Endothelial cell of umbilical vein (primary cell): ENCODE data around the gene PSG6. TPM values are rescaled to one million over a fixed set of nuclear protein-coding genes. Genes with fewer than 3 reads are reported as not detected.

Experiments used
- BruUV-seq: library from RNA; stranded (reverse); fragments of 400-500 nt; replicated peaks from 2 replicates; lab custom pipeline; 2021; lab: Mats Ljungman, UMichigan
- CTCF ChIA-PET: fragments of 300-600, 350-600 bp; sonication (Branson Sonifier 250); formaldehyde crosslinking; loops from one replicate; lab custom pipeline; 2021; ENCODE audit warnings: antibody characterized with exemption, inconsistent platforms; lab: Charles Lee
- POLR2A ChIA-PET: fragments of 300-600, 350-600 bp; sonication (Branson Sonifier 250); formaldehyde crosslinking; loops from one replicate; lab custom pipeline; 2021; ENCODE audit warnings: antibody characterized with exemption, inconsistent platforms; lab: Charles Lee
- DNase-seq: peaks from one replicate; pipeline ENCODE4 v3.0.0-alpha.2; 2011; ENCODE audit warnings: low read depth, low spot score
- FAIRE-seq: peaks from 2 replicates; lab custom pipeline; 2011; peaks lifted over from hg19 to GRCh38; lab: Jason Lieb, UNC
- H2AFZ ChIP-seq: 2 replicates; pipeline ENCODE4 v1.6.0; 2012; ENCODE audit warnings: low read depth, low read length, control low read depth, inconsistent platforms
- H3K27ac ChIP-seq: 2 replicates; pipeline ENCODE4 v1.5.1; 2011; ENCODE audit warnings: low read depth, mild to moderate bottlenecking, control low read depth, low read length, moderate library complexity; ENCODE audit not compliant: insufficient read depth
- H3K27me3 ChIP-seq, 2 experiments: 2 replicates each; pipeline versions ENCODE4 v1.6.0 to v1.6.1; 2011; ENCODE audit warnings: low read length in 2 of 2, mixed read lengths in 1 of 2; ENCODE audit not compliant: control insufficient read depth in 2 of 2, insufficient read depth in 2 of 2
- H3K36me3 ChIP-seq, 2 experiments: 2 replicates in 1 of 2; 3 replicates in 1 of 2; pipeline ENCODE4 v1.5.1; 2011; ENCODE audit warnings: low read length in 2 of 2, mild to moderate bottlenecking in 1 of 2, moderate library complexity in 1 of 2; ENCODE audit not compliant: control insufficient read depth in 2 of 2, insufficient read depth in 2 of 2; ENCODE audit errors: extremely low read depth in 1 of 2
- H3K4me1 ChIP-seq: 3 replicates; pipeline ENCODE4 v1.5.1; 2011; ENCODE audit warnings: mild to moderate bottlenecking, low read length; ENCODE audit not compliant: control insufficient read depth, insufficient read depth; ENCODE audit errors: extremely low read depth
- H3K4me2 ChIP-seq: 2 replicates; pipeline ENCODE4 v1.6.1; 2011; ENCODE audit warnings: low read length, control low read depth, mixed read lengths; ENCODE audit not compliant: insufficient read depth
- H3K4me3 ChIP-seq, 3 experiments: fragments of 200-600 bp in 1 of 3; sonication (generic), shearing (Covaris generic) in 1 of 3; replicated peaks in 1 of 3; 2 replicates each; pipeline ENCODE4 v1.5.1; 2011 to 2016; ENCODE audit warnings: control low read depth in 3 of 3, low read length in 3 of 3, mild to moderate bottlenecking in 2 of 3, inconsistent platforms in 1 of 3, low read depth in 1 of 3, moderate library complexity in 1 of 3; ENCODE audit not compliant: insufficient read depth in 1 of 3
- H3K79me2 ChIP-seq: 2 replicates; pipeline ENCODE4 v1.6.0; 2012; ENCODE audit warnings: low read length, inconsistent platforms; ENCODE audit not compliant: control insufficient read depth, insufficient read depth
- H3K9ac ChIP-seq: replicated peaks from 2 replicates; pipeline ENCODE3; 2011; ENCODE audit warnings: low read length, control low read depth; ENCODE audit not compliant: insufficient read depth; ENCODE audit errors: extremely low read depth
- H3K9me1 ChIP-seq: replicated peaks from 3 replicates; pipeline ENCODE4 v1.6.0; 2011; ENCODE audit warnings: mild to moderate bottlenecking, low read length; ENCODE audit not compliant: control insufficient read depth, insufficient read depth; ENCODE audit errors: extremely low read depth
- H3K9me3 ChIP-seq: replicated peaks from 2 replicates; pipeline ENCODE4 v1.5.1; 2012; ENCODE audit warnings: low read length, inconsistent platforms; ENCODE audit not compliant: control insufficient read depth, insufficient read depth
- H4K20me1 ChIP-seq: replicated peaks from 2 replicates; pipeline ENCODE3; 2011; ENCODE audit warnings: mild to moderate bottlenecking, low read length; ENCODE audit not compliant: control insufficient read depth, insufficient read depth; ENCODE audit errors: extremely low read depth
- EZH2 ChIP-seq: IDR thresholded peaks from 2 replicates; pipeline ENCODE4 v1.6.1; 2012; ENCODE audit warnings: borderline replicate concordance, low read depth, mild to moderate bottlenecking, moderate library complexity, low read length, inconsistent platforms; ENCODE audit not compliant: severe bottlenecking
- FOS ChIP-seq: IDR thresholded peaks from 2 replicates; pipeline ENCODE4 v1.6.1; 2011; ENCODE audit warnings: mild to moderate bottlenecking, low read length, moderate library complexity, borderline replicate concordance; ENCODE audit not compliant: insufficient read depth
- GATA2 ChIP-seq: IDR thresholded peaks from 2 replicates; pipeline ENCODE4 v1.7.0; 2011; ENCODE audit warnings: low read depth, mild to moderate bottlenecking, moderate library complexity, mixed read lengths, low read length; ENCODE audit not compliant: insufficient read length, insufficient read depth
- JUN ChIP-seq: IDR thresholded peaks from 2 replicates; pipeline ENCODE4 v1.6.1; 2011; ENCODE audit warnings: borderline replicate concordance, low read depth; ENCODE audit not compliant: insufficient read length, insufficient read depth
- MYC ChIP-seq: IDR thresholded peaks from one replicate; pipeline ENCODE4 v1.6.1; 2011; ENCODE audit warnings: mild to moderate bottlenecking, low read depth, low read length
- POLR2A ChIP-seq: IDR thresholded peaks from 2 replicates; pipeline ENCODE4 v1.6.1; 2012; ENCODE audit warnings: low read depth, mild to moderate bottlenecking, control low read depth, low read length
- POLR2AphosphoS5 ChIP-seq: IDR thresholded peaks from 2 replicates; pipeline ENCODE4 v1.6.1; 2012; ENCODE audit warnings: low read depth, mild to moderate bottlenecking, control low read depth, low read length, moderate library complexity; ENCODE audit not compliant: insufficient read depth
- dilution Hi-C: fragments of 300-500 bp; cut with MboI; formaldehyde crosslinking; loops from one replicate; pipeline ENCODE4 v1.15.0; 2019; ENCODE audit warnings: low sequenced_read_pairs; ENCODE audit not compliant: extremely low pct_ligation_motif_present
- intact Hi-C: fragments of 100-400 bp; cut with micrococcal nuclease; formaldehyde crosslinking; loops from one replicate; pipeline ENCODE4 v1.10.0; 2022
- polyA plus RNA-seq, 4 experiments: library from polyadenylated mRNA; depleted of rRNA in 3 of 4; stranded (reverse) in 3 of 4; unstranded in 1 of 4; fragments of >200 nt; gene quantifications; 2 replicates each; pipeline versions ENCODE4 v1.2.1 to v1.2.3, GENCODE V29; 2011 to 2012; ENCODE audit warnings: missing spikeins in 1 of 4
- total RNA-seq: library from RNA; stranded (reverse); gene quantifications from 2 replicates; pipeline ENCODE4 v1.2.3, GENCODE V29; 2021
- TF ChIP-seq, protein P1 (sequence below): IDR thresholded peaks from 2 replicates; pipeline ENCODE4 v1.6.1; 2011; ENCODE audit not compliant: insufficient read depth, insufficient read length
- TF ChIP-seq, protein P2 (sequence below), 2 donors: IDR thresholded peaks; 1 replicate in 1 of 2; 2 replicates in 1 of 2; pipeline ENCODE4 v1.5.1; 2011; ENCODE audit warnings: low read length in 2 of 2, mild to moderate bottlenecking in 2 of 2, moderate library complexity in 2 of 2, control low read depth in 1 of 2, inconsistent platforms in 1 of 2, low read depth in 1 of 2; ENCODE audit not compliant: insufficient read depth in 1 of 2; ENCODE audit errors: extremely low read depth in 1 of 2

The PSG6 gene
- total and polyA plus RNA-seq, 2 donors (not counting 3 experiments of a cell fraction or from before 2014, with no cell fraction given): not detected

DNA sequence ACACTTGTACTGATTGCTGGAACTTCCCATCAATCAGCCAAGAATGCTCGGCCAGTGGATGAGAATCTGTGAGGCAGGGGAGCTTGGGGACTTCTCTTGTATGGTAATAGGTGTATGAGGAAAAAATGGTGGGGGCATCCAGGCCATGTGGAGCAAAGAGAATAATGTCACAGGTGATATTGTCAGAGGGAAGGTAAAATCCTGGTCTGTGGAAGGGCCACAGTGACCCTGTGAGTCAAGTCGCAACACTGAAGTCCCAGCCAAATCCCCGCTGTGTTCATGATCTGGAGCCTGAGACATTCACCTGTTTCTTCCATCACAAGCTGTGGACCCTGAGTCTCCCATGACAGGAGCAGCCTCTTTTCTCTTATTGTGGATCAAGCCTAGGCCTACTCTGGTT is 11.2 kb upstream of the PSG6 start:
- BruUV-seq: no TSS peak
- no peaks in the 10 kb centered on the region for H3K27me3 ChIP-seq
- TF ChIP-seq EZH2: no peak
- no peak for TF ChIP-seq FOS
- TF ChIP-seq, protein P1, sequence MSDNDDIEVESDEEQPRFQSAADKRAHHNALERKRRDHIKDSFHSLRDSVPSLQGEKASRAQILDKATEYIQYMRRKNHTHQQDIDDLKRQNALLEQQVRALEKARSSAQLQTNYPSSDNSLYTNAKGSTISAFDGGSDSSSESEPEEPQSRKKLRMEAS: no peak
- no peak for TF ChIP-seq MYC
- no peak for TF ChIP-seq POLR2AphosphoS5
- no peak for TF ChIP-seq GATA2
- TF ChIP-seq, protein P2, sequence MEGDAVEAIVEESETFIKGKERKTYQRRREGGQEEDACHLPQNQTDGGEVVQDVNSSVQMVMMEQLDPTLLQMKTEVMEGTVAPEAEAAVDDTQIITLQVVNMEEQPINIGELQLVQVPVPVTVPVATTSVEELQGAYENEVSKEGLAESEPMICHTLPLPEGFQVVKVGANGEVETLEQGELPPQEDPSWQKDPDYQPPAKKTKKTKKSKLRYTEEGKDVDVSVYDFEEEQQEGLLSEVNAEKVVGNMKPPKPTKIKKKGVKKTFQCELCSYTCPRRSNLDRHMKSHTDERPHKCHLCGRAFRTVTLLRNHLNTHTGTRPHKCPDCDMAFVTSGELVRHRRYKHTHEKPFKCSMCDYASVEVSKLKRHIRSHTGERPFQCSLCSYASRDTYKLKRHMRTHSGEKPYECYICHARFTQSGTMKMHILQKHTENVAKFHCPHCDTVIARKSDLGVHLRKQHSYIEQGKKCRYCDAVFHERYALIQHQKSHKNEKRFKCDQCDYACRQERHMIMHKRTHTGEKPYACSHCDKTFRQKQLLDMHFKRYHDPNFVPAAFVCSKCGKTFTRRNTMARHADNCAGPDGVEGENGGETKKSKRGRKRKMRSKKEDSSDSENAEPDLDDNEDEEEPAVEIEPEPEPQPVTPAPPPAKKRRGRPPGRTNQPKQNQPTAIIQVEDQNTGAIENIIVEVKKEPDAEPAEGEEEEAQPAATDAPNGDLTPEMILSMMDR (IDR thresholded peaks at IDR 0.05; ENCODE audit: extremely low read depth in 1 of 2, insufficient read depth in 1 of 2, low read depth in 1 of 2, low read length in 2 of 2): no peak
- no peak for TF ChIP-seq JUN
- TF ChIP-seq POLR2A: no peak
- H3K4me3 ChIP-seq: no peak overlapping the region
- H3K4me2 ChIP-seq: no peak overlapping the region
- H2AFZ ChIP-seq: no peak overlapping the region
- H3K27ac ChIP-seq: no peak overlapping the region
- H3K79me2 ChIP-seq: no peaks in the 10 kb centered on the region
- no peak overlapping the region for H3K9ac ChIP-seq
- CTCF ChIA-PET: no interaction called here
- no peaks in the 10 kb centered on the region for H3K9me3 ChIP-seq
- no peaks in the 10 kb centered on the region for H4K20me1 ChIP-seq
- H3K36me3 ChIP-seq: no peaks in the 10 kb centered on the region
- intact Hi-C loops (loop anchor here (10.0 kb wide), 1 partner anchor 134 kb away; no protein-coding TSS in a partner anchor), dilution Hi-C loops (no loop called here)
- no peak for FAIRE-seq
- H3K4me1 ChIP-seq: peaks cover 3% of the 10 kb centered on the region
- POLR2A ChIA-PET: no interaction called here
- no peaks in the 10 kb centered on the region for H3K9me1 ChIP-seq
- DNase-seq: no peak
